Measurements from ENCODE around the gene ABI3BP.

ABI3BP gene

GRCh38 chr3:100984308-100984707 lies 8.9 kb downstream of the ABI3BP start:
- TF ChIP-seq, protein P1, sequence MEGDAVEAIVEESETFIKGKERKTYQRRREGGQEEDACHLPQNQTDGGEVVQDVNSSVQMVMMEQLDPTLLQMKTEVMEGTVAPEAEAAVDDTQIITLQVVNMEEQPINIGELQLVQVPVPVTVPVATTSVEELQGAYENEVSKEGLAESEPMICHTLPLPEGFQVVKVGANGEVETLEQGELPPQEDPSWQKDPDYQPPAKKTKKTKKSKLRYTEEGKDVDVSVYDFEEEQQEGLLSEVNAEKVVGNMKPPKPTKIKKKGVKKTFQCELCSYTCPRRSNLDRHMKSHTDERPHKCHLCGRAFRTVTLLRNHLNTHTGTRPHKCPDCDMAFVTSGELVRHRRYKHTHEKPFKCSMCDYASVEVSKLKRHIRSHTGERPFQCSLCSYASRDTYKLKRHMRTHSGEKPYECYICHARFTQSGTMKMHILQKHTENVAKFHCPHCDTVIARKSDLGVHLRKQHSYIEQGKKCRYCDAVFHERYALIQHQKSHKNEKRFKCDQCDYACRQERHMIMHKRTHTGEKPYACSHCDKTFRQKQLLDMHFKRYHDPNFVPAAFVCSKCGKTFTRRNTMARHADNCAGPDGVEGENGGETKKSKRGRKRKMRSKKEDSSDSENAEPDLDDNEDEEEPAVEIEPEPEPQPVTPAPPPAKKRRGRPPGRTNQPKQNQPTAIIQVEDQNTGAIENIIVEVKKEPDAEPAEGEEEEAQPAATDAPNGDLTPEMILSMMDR (IDR thresholded peaks at IDR 0.05; ENCODE audit: control insufficient read depth, extremely low read depth, insufficient read depth), result no peak
- no peak for DNase-seq (ENCODE audit: low read depth)

DNA sequence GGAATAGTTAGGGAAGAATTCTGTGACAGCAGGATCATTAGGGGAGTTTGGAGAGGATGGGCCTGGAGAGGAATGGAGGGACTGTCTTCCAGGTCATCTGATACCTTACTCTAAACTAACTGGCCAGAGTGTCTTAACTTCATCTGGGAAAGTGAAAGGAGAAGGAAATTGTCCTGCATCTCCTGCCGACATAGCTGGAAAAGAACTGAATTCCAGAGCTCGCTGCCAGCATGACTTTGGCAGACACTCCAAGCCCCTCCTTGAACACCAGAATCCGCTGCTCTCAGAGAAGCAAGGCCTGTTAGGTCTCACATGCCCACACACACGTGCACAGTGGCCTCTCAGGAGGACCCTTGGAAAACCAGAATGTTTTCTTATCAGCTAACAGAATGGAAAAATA lies 10.5 kb downstream of the ABI3BP start:
- no peak overlapping the region for H3K4me3 ChIP-seq (ENCODE audit: low read depth, low read length)
- no peak for DNase-seq (ENCODE audit: low read depth)
- TF ChIP-seq, protein P1 (IDR thresholded peaks at IDR 0.05; ENCODE audit: control insufficient read depth, extremely low read depth, insufficient read depth), result no peak

More at GRCh38 chr3:100984308-100984707, 8.9 kb downstream of the ABI3BP start:
- no peak overlapping the region for H3K4me3 ChIP-seq (ENCODE audit: low read depth, low read length)

GRCh38 chr3:100981164-100981911 lies 11.9 kb downstream of the ABI3BP start:
- DNase-seq (ENCODE audit: low read depth), result no peak
- H3K4me3 ChIP-seq (ENCODE audit: low read depth, low read length), result no peak overlapping the region
- TF ChIP-seq, protein P1 (IDR thresholded peaks at IDR 0.05; ENCODE audit: control insufficient read depth, extremely low read depth, insufficient read depth), result no peak

DNA sequence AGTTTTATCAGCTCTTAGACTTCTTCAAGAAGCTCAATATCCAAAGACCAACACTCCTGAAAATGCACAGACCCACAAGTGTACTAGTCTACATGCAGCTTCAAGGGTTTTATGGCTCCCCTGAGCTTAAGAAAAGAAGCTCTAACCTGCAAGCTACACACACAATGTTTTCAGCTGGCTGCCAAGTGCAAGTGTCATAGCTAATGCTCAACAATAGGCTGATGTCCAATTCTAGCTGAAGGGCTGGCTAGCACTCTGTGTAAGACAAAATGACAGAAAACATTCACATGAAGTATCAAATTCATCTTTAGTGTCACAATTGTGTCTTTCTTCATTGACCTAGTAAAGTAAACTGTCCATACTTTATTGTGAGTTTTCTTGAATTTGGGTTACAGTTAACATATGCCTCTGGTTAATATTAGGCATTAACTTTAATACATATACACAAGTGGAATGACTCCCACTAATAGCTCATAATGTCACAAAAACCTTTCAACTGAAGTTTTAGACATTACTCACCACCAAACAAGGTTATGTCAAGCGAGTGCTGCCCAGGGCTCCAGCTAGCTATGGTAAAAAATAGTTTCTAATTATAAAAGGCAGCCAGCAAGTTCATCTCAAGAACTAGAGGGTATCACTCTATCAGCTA lies 15.1 kb downstream of the ABI3BP start:
- DNase-seq (ENCODE audit: low read depth), result no peak
- TF ChIP-seq, protein P1 (IDR thresholded peaks at IDR 0.05; ENCODE audit: control insufficient read depth, extremely low read depth, insufficient read depth), result no peak
- H3K4me3 ChIP-seq (ENCODE audit: low read depth, low read length), result no peak overlapping the region

DNA sequence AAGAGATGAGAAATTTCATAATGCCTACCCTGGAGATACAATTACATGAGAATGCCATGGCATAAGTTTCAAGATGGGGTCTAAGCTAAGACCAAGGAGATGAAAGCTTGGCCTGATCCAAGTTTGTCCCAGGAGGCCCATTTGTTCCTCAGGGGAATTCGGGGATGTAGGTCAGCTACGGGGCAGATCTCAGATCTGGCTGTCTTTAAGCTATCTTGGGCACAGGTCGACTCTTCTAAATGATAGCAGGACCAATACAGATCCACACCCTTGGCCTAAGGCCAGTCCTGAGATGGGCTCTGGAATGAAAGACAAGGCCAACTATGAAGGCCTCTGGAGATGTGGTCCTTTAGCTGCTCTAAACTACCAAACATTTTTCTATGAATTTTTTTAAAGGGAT lies 16.6 kb downstream of the ABI3BP start:
- DNase-seq (ENCODE audit: low read depth), result no peak
- TF ChIP-seq, protein P1 (IDR thresholded peaks at IDR 0.05; ENCODE audit: control insufficient read depth, extremely low read depth, insufficient read depth), result no peak
- H3K4me3 ChIP-seq (ENCODE audit: low read depth, low read length), result no peak overlapping the region

DNA sequence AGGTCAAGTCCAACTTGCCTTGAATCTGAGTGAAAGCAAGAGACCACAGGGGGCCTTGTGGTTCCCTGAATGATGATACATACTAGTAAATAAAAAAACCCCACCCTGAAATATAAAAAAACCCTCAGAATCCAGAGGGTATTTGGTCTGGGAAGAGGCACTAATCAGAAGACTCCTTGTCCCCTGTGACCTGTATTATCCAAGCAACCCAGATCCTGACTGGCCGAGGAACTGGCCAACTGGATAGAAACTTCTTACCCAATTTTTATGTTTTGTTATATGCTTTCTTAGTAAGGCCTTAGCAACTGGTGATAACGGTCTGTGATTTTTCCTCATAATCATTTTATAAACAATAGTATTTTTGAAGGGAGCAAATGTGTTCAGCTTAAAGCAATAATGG lies 17.5 kb downstream of the ABI3BP start:
- TF ChIP-seq, protein P1 (IDR thresholded peaks at IDR 0.05; ENCODE audit: control insufficient read depth, extremely low read depth, insufficient read depth), result no peak
- DNase-seq (ENCODE audit: low read depth), result no peak
- H3K4me3 ChIP-seq (ENCODE audit: low read depth, low read length), result no peak overlapping the region
